ENCODE results near the gene TMEM163.

The TMEM163 gene

GRCh38 chr2:134413430-134413829 is 305.4 kb downstream of the TMEM163 start:
- in situ Hi-C loops (cut with MboI; ENCODE audit: low sequenced_read_pairs) = no loop called here

GRCh38 chr2:134412639-134412999 is 306.2 kb downstream of the TMEM163 start:
- in situ Hi-C loops (cut with MboI; ENCODE audit: low sequenced_read_pairs) = no loop called here

- in situ Hi-C loops (cut with MboI; ENCODE audit: low sequenced_read_pairs) = no loop called here
Measured at GRCh38 chr2:134411828-134412638, 306.8 kb downstream of the TMEM163 start.

GRCh38 chr2:134411279-134411827 is 307.4 kb downstream of the TMEM163 start:
- in situ Hi-C loops (cut with MboI; ENCODE audit: low sequenced_read_pairs) = no loop called here

GRCh38 chr2:134410831-134411231 is 308.0 kb downstream of the TMEM163 start:
- in situ Hi-C loops (cut with MboI; ENCODE audit: low sequenced_read_pairs) = no loop called here

GRCh38 chr2:134410006-134410405 is 308.8 kb downstream of the TMEM163 start:
- in situ Hi-C loops (cut with MboI; ENCODE audit: low sequenced_read_pairs) = no loop called here

GRCh38 chr2:134408791-134409190 is 310.0 kb downstream of the TMEM163 start:
- in situ Hi-C loops (cut with MboI; ENCODE audit: low sequenced_read_pairs) = no loop called here

- in situ Hi-C loops (cut with MboI; ENCODE audit: low sequenced_read_pairs) = no loop called here
Measured at GRCh38 chr2:134408386-134408785, 310.4 kb downstream of the TMEM163 start.

- in situ Hi-C loops (cut with MboI; ENCODE audit: low sequenced_read_pairs) = no loop called here
Measured at GRCh38 chr2:134407154-134407890, 311.5 kb downstream of the TMEM163 start.

GRCh38 chr2:134406736-134407135 is 312.1 kb downstream of the TMEM163 start:
- in situ Hi-C loops (cut with MboI; ENCODE audit: low sequenced_read_pairs) = no loop called here

GRCh38 chr2:134406311-134406710 is 312.5 kb downstream of the TMEM163 start:
- in situ Hi-C loops (cut with MboI; ENCODE audit: low sequenced_read_pairs) = no loop called here
